ENCODE results near the gene SPON2.

SPON2 gene

DNA sequence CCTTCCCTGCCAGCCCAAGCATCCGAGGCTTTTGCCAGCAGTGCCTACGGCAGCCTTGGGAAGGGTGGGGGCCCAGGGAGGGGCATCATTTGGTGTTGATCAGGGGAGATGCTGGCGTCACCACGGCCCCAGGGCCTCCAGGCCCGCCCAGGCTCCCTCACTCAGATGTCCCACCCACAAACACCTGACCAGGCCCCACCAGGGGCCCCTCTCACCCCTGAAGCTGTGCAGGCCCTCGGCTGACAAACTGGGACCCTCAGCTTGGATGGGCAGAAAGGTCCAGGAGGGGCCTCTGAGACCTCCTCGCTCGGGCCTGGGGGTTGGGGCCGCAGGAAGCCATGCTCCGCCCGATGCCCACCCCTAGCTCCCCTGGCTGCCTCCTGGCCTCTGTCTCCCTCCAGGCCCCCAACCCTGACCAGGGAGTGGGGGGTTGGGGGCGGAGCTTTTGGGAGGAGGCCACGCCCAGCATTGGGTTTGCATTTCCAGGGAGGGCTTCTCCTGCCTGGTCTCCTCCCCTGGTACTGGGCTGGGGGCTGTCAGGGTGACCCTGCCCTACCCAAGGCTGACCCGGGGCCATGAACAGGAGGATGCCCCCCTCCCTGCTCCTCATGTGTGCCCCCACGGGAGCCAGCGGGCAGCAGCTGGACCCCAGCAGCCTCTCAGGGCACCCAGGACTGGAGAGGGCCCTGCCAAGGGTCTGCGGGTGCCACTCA lies 33.4 kb upstream of the SPON2 start:
- TF ChIP-seq EZH2 (optimal IDR thresholded peaks at IDR 0.05; ENCODE audit: low read depth, low read length) (no peak), EZH2phosphoT487 (IDR thresholded peaks at IDR 0.05; ENCODE audit: low read length) (no peak)
- TF ChIP-seq, protein P1, sequence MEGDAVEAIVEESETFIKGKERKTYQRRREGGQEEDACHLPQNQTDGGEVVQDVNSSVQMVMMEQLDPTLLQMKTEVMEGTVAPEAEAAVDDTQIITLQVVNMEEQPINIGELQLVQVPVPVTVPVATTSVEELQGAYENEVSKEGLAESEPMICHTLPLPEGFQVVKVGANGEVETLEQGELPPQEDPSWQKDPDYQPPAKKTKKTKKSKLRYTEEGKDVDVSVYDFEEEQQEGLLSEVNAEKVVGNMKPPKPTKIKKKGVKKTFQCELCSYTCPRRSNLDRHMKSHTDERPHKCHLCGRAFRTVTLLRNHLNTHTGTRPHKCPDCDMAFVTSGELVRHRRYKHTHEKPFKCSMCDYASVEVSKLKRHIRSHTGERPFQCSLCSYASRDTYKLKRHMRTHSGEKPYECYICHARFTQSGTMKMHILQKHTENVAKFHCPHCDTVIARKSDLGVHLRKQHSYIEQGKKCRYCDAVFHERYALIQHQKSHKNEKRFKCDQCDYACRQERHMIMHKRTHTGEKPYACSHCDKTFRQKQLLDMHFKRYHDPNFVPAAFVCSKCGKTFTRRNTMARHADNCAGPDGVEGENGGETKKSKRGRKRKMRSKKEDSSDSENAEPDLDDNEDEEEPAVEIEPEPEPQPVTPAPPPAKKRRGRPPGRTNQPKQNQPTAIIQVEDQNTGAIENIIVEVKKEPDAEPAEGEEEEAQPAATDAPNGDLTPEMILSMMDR (IDR thresholded peaks at IDR 0.05; ENCODE audit: low read length), result no peak
- Histone ChIP-seq H3K9me2 (replicated peaks; ENCODE audit: insufficient read depth, low read length) (no peaks in the 10 kb centered on the region), H3F3A (ENCODE audit: insufficient read depth, low read length) (peaks cover 6% of the 10 kb centered on the region; the same call in 1 of the 2 replicates), H3K4me1 (ENCODE audit: low read length) (peaks cover 8% of the 10 kb centered on the region), H3K27ac (ENCODE audit: low read length) (no peak overlapping the region), H2AFZ (ENCODE audit: low read length) (no peak overlapping the region), H3K36me3 (replicated peaks; ENCODE audit: insufficient read depth, low read length) (no peaks in the 10 kb centered on the region), H3K27me3 (replicated peaks; ENCODE audit: insufficient read depth, low read length) (no peaks in the 10 kb centered on the region), H3K9ac (ENCODE audit: low read length) (no peak overlapping the region), H3K4me3 (ENCODE audit: low read length) (no peak overlapping the region), H3K4me2 (ENCODE audit: low read depth, low read length) (no peak overlapping the region), H4K20me1 (ENCODE audit: insufficient read depth, low read length) (no peaks in the 10 kb centered on the region), H3K9me3 (replicated peaks; ENCODE audit: insufficient read depth, low read length) (no peaks in the 10 kb centered on the region), H3K79me2 (ENCODE audit: low read length) (peaks cover 4% of the 10 kb centered on the region)
- DNase-seq, result no peak

DNA sequence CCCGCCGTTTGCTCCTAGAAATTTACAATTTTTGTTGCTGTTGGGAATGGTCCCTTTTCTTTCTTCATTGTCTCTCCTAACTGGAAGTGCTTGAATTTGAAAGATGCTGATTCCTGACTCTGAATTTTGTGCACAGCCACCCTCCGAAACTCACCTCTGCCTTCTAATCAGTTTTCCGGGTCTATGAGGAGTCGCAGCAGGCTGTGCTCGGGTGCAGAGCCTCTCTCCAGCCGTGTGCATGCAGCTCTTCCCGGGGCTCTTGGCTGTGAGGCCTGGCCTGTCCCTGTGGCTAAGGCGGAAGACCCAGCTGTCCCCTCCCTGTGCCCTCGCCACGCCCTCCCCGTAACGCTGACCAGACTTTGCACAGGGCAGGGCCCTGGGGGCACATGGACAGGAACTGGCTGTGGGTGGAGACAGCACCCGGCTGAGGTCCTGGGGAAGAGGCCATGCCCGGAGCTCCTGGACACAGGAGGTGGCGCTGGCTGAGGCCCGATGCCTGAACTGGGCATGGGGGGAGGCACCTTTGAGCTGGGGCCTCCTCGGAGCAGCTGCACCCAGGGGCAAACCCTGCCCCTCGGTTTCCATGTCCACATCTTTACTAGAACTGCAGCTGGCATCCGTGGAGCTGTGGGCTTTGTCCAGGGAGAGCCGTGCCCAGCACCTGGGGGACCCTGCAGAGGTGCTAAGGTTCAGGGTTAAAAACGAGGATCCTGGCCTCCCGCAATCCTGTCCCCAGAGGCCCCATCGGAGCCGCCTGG lies 32.6 kb upstream of the SPON2 start:
- H2AFZ ChIP-seq (ENCODE audit: low read length), result no peak overlapping the region
- H3K36me3 ChIP-seq (replicated peaks; ENCODE audit: insufficient read depth, low read length), result no peaks in the 10 kb centered on the region
- H3F3A ChIP-seq (ENCODE audit: insufficient read depth, low read length), result peaks cover 9% of the 10 kb centered on the region; the same call in 1 of the 2 replicates
- no peaks in the 10 kb centered on the region for H4K20me1 ChIP-seq (ENCODE audit: insufficient read depth, low read length)
- no peak for DNase-seq
- no peak overlapping the region for H3K4me2 ChIP-seq (ENCODE audit: low read depth, low read length)
- H3K4me1 ChIP-seq (ENCODE audit: low read length), result peaks cover 13% of the 10 kb centered on the region
- H3K79me2 ChIP-seq (ENCODE audit: low read length), result peaks cover 11% of the 10 kb centered on the region
- no peak overlapping the region for H3K9ac ChIP-seq (ENCODE audit: low read length)
- no peaks in the 10 kb centered on the region for H3K9me2 ChIP-seq (replicated peaks; ENCODE audit: insufficient read depth, low read length)
- H3K4me3 ChIP-seq (ENCODE audit: low read length), result no peak overlapping the region
- H3K27ac ChIP-seq (ENCODE audit: low read length), result no peak overlapping the region
- H3K9me3 ChIP-seq (replicated peaks; ENCODE audit: insufficient read depth, low read length), result no peaks in the 10 kb centered on the region
- no peak for TF ChIP-seq EZH2phosphoT487 (IDR thresholded peaks at IDR 0.05; ENCODE audit: low read length)
- no peak for TF ChIP-seq EZH2 (optimal IDR thresholded peaks at IDR 0.05; ENCODE audit: low read depth, low read length)
- no peaks in the 10 kb centered on the region for H3K27me3 ChIP-seq (replicated peaks; ENCODE audit: insufficient read depth, low read length)

DNA sequence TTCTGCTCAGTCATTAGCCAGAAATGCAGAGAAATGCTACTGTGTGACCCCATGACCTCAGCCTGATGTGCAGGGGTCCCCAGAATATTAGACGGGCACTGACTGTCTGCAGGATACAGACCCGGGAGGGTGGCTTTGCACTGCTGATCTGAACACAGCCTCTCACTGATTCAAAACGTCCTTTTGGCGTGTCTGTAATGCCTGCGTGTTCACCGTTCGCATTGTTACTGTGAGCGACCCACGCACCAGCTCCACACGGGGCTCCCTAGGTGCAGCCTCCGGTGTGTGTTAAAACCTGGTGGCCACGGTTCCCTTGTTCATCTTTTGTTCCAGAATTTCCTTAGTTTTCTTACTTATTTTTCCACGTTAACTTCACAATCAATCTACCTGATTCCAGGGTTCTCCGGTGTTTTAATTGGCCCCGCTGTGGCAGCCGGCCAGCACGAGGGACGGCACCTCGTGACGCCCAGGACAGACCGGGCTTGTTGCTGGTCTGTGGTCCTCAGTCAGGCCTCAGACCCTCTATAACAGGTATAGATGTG lies 32.0 kb upstream of the SPON2 start:
- Histone ChIP-seq H3K9me2 (replicated peaks; ENCODE audit: insufficient read depth, low read length) (no peaks in the 10 kb centered on the region), H3K27ac (ENCODE audit: low read length) (no peak overlapping the region), H3K9me3 (replicated peaks; ENCODE audit: insufficient read depth, low read length) (no peaks in the 10 kb centered on the region), H2AFZ (ENCODE audit: low read length) (no peak overlapping the region), H3F3A (ENCODE audit: insufficient read depth, low read length) (peaks cover 9% of the 10 kb centered on the region; the same call in 1 of the 2 replicates), H3K79me2 (ENCODE audit: low read length) (peaks cover 17% of the 10 kb centered on the region), H4K20me1 (ENCODE audit: insufficient read depth, low read length) (no peaks in the 10 kb centered on the region), H3K9ac (ENCODE audit: low read length) (no peak overlapping the region), H3K27me3 (replicated peaks; ENCODE audit: insufficient read depth, low read length) (no peaks in the 10 kb centered on the region), H3K36me3 (replicated peaks; ENCODE audit: insufficient read depth, low read length) (no peaks in the 10 kb centered on the region), H3K4me1 (ENCODE audit: low read length) (peaks cover 13% of the 10 kb centered on the region), H3K4me3 (ENCODE audit: low read length) (no peak overlapping the region), H3K4me2 (ENCODE audit: low read depth, low read length) (no peak overlapping the region)
- DNase-seq, result no peak
- TF ChIP-seq, protein P1 (IDR thresholded peaks at IDR 0.05; ENCODE audit: low read length), result no peak
- TF ChIP-seq EZH2phosphoT487 (IDR thresholded peaks at IDR 0.05; ENCODE audit: low read length), result no peak
- TF ChIP-seq EZH2 (optimal IDR thresholded peaks at IDR 0.05; ENCODE audit: low read depth, low read length), result no peak

All from MM.1S (cell line).